Prostate gland (tissue), 2 donors: Measurements from ENCODE around the gene DUSP2. TPM values are rescaled to one million over a fixed set of nuclear protein-coding genes. Genes with fewer than 3 reads are reported as not detected.

Source experiments
- DNase-seq: peaks from one replicate; pipeline ENCODE4 v3.0.0-alpha.2; 2019; ENCODE audit warnings: low spot score
- H3K27ac ChIP-seq, 2 donors: fragments of 200-600 bp; sonication (generic); 2 replicates each; pipeline ENCODE4 v1.5.1; 2017 to 2019
- H3K27me3 ChIP-seq: fragments of 200-600 bp; sonication (generic); replicated peaks from 2 replicates; pipeline ENCODE4 v1.5.1; 2019; ENCODE audit not compliant: insufficient read depth
- H3K36me3 ChIP-seq, 2 donors: fragments of 200-600 bp; sonication (generic); 1 replicate in 1 of 2; 2 replicates in 1 of 2; pipeline versions ENCODE4 v1.5.1 to v1.8.1; 2017 to 2019
- H3K4me1 ChIP-seq: fragments of 200-600 bp; sonication (generic); replicated peaks from 2 replicates; pipeline ENCODE4 v1.5.1; 2019
- H3K4me3 ChIP-seq, 2 donors: fragments of 200-600 bp; sonication (generic); 2 replicates each; pipeline ENCODE4 v1.5.1; 2017 to 2019
- H3K9me3 ChIP-seq: fragments of 200-600 bp; sonication (generic); 2 replicates; pipeline ENCODE4 v1.5.1; 2017
- CTCF ChIP-seq, 4 experiments: fragments of 200-600 bp in 2 of 4; fragments of 450-650 bp in 2 of 4; sonication (generic) in 2 of 4; IDR thresholded peaks; 1 replicate in 3 of 4; 2 replicates in 1 of 4; pipeline ENCODE4 v1.5.1; 2016 to 2019; ENCODE audit warnings: antibody characterized with exemption in 4 of 4, mild to moderate bottlenecking in 2 of 4, moderate library complexity in 2 of 4
- POLR2A ChIP-seq: fragments of 450-650 bp; IDR thresholded peaks from one replicate; pipeline ENCODE4 v1.6.1; 2016; ENCODE audit warnings: antibody characterized with exemption, mild to moderate bottlenecking
- POLR2AphosphoS5 ChIP-seq: sonication (generic); formaldehyde crosslinking; IDR thresholded peaks from one replicate; pipeline ENCODE4 v1.6.1; 2017; ENCODE audit warnings: antibody characterized with exemption
- WGBS: methylation state at CpG from one replicate; pipeline ENCODE4 v1.1.5; 2018; 5-methylcytosine and 5-hydroxymethylcytosine counted together
- intact Hi-C: fragments of 100-400 bp; cut with DNase I; formaldehyde crosslinking; loops from one replicate; pipeline ENCODE4 v1.14.2; 2022
- total RNA-seq, 2 donors: library from RNA; depleted of rRNA; stranded (reverse); fragments of >200 nt; gene quantifications; one replicate each; pipeline ENCODE4 v1.1.0, GENCODE V29; 2016

DUSP2 gene
- total RNA-seq, 2 donors from 2014 or later, result 5.2 to 45.7 TPM

- Histone ChIP-seq H3K4me3 (no peak overlapping the region), H3K27me3 (no peaks in the 10 kb centered on the region), H3K36me3 (no peaks in the 10 kb centered on the region), H3K27ac (no peak overlapping the region), H3K9me3 (no peaks in the 10 kb centered on the region), H3K4me1 (no peaks in the 10 kb centered on the region)
- WGBS, result 87% methylated on average over 13 of the region's 13 CpGs
- no peak for TF ChIP-seq POLR2A
- TF ChIP-seq CTCF (IDR thresholded peaks at IDR 0.05), result no peak
- no peak for TF ChIP-seq POLR2AphosphoS5
- no peak for DNase-seq
- intact Hi-C loops, result no loop called here
These were observed 4.2 kb downstream of the DUSP2 start for GRCh38 chr2:96140941-96141623.

DNA sequence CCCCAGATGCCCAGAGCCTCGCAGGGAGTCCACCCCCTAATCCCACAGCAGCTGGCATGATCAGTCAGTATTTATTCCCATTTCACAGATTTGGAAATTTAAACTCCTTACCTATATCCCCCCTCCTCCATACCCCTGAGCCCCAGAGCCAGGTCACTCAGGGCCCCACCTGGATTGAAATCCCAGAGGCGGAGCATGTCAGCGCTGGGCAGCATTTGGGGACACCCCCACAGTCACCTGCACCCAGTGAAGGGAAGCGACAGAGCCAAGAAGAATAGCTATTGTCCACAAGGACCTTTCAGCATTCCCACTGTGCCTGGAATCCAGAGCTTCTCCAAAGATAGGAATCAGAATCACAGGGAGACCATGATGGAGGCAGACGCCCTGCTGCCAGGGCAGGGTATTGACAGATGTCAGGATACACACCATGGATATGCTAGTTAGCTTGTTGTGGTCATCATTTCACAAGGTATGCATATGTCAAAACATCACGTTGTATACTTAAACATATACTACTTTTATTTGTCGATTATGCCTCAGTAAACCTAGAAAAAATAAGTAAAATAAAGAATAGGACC is 6.0 kb downstream of the DUSP2 start:
- TF ChIP-seq CTCF (IDR thresholded peaks at IDR 0.05), result no peak
- TF ChIP-seq POLR2AphosphoS5, result no peak
- no peak for TF ChIP-seq POLR2A
- Histone ChIP-seq H3K36me3 (no peaks in the 10 kb centered on the region), H3K9me3 (no peaks in the 10 kb centered on the region), H3K4me1 (no peaks in the 10 kb centered on the region), H3K27ac (no peak overlapping the region), H3K4me3 (no peak overlapping the region), H3K27me3 (no peaks in the 10 kb centered on the region)
- WGBS, result 82% methylated on average over 7 of the region's 7 CpGs
- DNase-seq, result no peak
- intact Hi-C loops, result loop anchor here (5.0 kb wide), 2 partner anchors 33 to 123 kb away; no protein-coding TSS in a partner anchor

DNA sequence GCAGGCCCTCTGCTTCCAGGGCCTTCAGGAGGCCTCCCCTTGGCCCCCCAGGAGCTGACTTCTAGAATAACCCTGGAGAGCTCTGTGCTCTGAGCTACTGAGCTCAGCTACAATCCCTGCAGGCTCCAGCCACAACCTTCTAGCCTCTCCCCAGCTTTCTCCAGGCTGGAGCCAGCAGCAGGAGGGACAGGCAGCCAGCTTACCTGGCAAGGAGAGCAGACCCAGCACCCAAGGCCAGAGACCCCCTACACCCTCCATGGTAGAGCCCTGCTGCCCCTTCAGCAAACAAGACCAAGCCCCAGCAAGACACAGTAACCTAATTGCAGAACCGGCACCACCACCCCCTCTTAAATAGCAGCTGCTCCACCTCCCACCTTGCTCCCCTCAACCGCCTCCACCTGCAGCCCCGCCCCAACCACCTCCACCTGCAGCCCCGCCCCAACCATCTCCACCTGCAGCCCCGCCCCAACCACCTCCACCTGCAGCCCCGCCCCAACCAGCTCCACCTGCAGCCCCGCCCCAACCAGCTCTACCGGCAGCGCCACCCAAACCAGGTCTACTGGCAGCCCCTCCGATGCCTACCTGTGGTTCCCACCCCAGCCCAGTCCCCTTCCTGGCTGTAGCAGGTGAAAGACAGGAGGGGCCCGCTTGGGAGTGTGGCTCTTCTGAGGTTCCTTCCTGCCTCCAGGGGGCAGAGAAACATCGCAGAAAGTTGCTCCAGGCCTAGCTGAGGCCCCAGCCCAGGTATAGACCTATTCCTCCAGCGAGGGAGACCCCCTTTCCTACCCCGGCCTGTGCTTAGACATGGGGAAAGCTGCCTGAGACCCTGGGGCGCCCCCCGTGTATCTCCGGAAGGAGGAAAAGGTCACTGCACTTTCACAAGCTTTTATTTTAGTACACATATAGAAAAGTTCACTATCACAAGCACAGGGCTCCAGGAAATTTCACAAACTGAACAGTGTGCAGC is 6.8 kb downstream of the DUSP2 start, which contains the start of gene ASTL:
TSS of gene ASTL (minus strand) at position 324 of the 967 bp plus-strand sequence. CDS start at position 258, 66 bp downstream.
- intact Hi-C loops, result loop anchor here (5.0 kb wide), 2 partner anchors 34 to 124 kb away; no protein-coding TSS in a partner anchor
- Histone ChIP-seq H3K4me3 (no peak within 1 kb of the TSS), H3K27me3 (no peaks in the 10 kb centered on the region), H3K36me3 (no peaks in the 10 kb centered on the region), H3K27ac (no peak within 1 kb of the TSS), H3K9me3 (no peaks in the 10 kb centered on the region), H3K4me1 (no peaks in the 10 kb centered on the region)
- peak; percentile 12 for TF ChIP-seq POLR2AphosphoS5
- peak in 3 of 4 experiments; percentile 50 to 78 (median 60) for TF ChIP-seq CTCF (IDR thresholded peaks at IDR 0.05)
- no peak for TF ChIP-seq POLR2A
- WGBS, result 11% methylated on average over 17 of the region's 17 CpGs
- DNase-seq, result no peak

DNA sequence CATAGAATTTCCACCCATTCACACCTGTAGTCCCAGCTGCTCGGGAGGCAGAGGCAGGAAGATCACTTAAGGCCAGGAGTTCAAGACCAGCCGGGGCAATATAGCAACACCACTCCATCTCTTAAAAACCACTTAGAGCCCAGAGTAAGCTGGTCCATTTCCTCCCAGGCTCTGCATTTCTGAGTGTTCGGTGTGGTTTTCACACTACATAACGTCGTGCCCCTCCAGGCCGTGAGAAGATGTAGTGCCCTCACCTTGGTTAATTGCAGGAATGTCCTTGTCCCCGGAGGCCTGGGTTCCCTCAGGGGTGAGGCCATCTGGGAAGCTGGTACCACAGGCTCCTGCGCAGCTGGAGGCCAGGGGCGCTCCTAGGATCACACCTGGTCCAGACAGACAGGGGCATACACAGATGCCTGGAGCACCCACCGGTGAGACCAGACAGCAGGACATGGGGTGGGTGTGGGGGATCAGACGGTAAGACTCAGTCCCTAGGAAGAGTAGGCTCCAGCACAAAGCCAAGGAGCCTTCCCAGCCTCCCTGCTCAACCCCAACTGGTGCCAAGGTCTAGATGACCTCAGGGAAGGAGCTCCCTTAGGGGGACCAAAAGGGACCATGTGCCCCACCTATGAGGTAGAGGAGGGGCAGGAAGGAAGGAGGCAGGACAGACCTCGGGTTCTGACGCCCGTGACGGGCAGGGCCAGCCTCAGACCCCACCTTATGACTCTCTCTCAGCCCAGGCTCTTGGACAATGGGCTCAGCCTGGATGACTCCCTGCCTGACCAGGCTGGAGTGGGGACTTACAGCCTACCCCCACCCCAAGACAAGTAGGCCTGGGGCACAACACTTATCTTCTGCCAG is 7.7 kb downstream of the DUSP2 start:
- no peak for TF ChIP-seq CTCF (IDR thresholded peaks at IDR 0.05)
- TF ChIP-seq POLR2AphosphoS5, result no peak
- no peak for TF ChIP-seq POLR2A
- Histone ChIP-seq H3K27ac (no peak overlapping the region), H3K4me3 (no peak overlapping the region), H3K27me3 (no peaks in the 10 kb centered on the region), H3K9me3 (no peaks in the 10 kb centered on the region), H3K36me3 (no peaks in the 10 kb centered on the region), H3K4me1 (no peaks in the 10 kb centered on the region)
- 79% methylated on average over 11 of the region's 15 CpGs for WGBS
- DNase-seq, result no peak
- intact Hi-C loops, result loop anchor here (5.0 kb wide), 2 partner anchors 35 to 125 kb away; no protein-coding TSS in a partner anchor
